HG03060 (cell line): ENCODE results near the gene SAA1.
"Not testable (repeated sequence)": the region's sequence is repeated elsewhere in the genome, so short reads cannot be mapped to it uniquely, and the experiment has no call there.

Source experiments
- ATAC-seq: cut with Tn5 transposase; IDR thresholded peaks from one replicate; pipeline ENCODE4 v1.9.1; 2021; ENCODE audit warnings: low read depth, moderate number of reproducible peaks; ENCODE audit not compliant: unreplicated experiment

SAA1 gene

DNA sequence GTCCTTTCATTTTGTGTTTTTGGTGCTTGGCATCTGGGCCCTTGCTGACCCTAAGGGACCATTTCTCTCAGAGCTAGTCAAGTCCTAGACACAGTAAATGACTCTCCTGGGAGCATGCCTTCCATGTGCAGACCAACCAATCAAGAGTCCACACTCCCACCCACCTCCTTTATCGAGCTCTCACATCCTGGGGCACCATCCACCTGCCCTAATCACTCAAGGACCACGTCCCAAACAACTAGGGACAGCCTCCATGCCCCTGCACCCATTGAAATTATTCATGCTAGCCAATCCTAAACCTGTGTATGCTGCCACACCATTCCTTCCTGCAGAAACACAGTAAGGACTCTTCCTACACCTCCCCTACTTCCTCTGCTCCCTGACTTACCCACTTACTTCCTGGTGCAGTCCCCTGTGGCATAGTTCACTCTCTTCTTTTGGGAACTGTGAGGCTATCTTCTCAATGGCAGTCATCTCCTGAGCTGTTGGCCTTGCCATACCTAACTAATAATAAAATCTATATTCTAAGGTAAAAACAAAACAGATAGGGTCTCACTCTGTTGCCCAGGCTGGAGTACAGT, 11.2 kb upstream of the SAA1 start:
- ATAC-seq = no peak

- no peak for ATAC-seq
Observed at GRCh38 chr11:18259259-18259658, 6.8 kb upstream of the SAA1 start.

DNA sequence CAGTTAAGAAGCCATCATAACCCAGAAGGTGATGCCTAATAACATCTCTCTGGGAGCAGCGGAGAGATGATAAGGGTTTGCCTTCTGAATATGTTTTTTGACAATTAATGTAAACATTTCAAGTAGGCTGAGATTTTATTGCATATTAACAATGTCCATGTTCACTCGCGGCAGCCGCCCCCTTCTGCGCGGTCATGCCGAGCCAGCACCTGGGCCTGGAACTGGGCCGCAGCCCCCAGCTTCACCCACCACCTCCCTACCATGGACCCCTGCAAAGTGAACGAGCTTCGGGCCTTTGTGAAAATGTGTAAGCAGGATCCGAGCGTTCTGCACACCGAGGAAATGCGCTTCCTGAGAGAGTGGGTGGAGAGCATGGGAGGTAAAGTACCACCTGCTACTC, 4.3 kb upstream of the SAA1 start:
- ATAC-seq = no peak

DNA sequence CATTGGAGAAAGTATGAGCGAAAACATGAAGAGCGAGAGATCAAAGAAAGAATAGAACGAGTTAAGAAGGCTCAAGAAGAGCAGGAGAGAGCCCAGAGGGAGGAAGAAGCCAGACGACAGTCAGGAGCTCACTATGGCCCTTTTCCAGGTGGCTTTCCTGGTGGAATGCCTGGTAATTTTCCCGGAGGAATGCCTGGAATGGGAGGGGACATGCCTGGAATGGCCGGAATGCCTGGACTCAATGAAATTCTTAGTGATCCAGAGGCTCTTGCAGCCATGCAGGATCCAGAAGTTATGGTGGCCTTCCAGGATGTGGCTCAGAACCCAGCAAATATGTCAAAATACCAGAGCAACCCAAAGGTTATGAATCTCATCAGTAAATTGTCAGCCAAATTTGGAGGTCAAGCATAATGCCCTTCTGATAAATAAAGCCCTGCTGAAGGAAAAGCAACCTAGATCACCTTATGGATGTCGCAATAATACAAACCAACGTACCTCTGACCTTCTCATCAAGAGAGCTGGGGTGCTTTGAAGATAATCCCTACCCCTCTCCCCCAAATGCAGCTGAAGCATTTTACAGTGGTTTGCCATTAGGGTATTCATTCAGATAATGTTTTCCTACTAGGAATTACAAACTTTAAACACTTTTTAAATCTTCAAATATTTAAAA, 3.2 kb upstream of the SAA1 start:
- not testable (repeated sequence) for ATAC-seq

GRCh38 chr11:18264035-18264434, 2.0 kb upstream of the SAA1 start:
- ATAC-seq = no peak

DNA sequence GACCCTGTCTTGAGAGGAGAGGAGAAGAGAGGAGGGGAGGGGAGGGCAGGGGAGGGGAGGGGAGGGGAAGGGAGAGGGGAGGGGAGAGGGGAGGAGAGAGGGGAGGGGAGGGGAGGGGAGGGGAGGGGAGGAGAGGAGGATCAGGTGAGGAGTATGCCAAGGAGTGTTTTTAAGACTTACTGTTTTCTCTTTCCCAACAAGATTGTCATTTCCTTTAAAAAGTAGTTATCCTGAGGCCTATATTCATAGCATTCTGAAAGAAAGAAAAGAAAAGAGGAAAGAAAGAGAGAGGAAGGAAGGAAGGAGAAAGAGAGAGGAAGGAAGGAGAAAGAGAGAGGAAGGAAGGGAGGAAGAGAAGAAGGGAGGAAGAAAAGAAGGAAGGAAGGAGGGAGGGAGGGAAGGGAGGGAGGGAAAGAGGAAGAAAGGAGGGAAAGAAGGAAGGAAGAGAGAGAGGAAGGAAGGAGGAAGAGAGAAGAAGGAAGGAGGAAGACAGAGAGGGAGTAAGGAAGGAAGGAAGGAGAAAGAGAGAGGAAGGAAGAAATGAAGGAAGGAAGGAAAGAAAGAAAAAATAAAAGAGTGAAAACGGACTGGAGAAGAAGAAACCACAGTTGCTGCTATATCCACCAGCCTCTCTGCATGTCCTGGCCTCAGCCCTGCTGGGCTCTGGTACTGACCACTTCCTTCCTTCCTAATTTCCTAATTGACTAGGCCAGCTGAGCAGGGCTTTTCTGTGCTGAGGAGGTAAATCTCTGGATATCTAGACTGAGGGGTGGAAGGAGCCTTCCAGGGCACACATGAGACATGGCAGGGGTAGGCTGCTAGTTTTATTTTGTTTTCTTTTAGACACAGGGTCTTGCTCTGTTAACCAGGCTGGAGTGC, 1.1 kb upstream of the SAA1 start:
- no peak for ATAC-seq

DNA sequence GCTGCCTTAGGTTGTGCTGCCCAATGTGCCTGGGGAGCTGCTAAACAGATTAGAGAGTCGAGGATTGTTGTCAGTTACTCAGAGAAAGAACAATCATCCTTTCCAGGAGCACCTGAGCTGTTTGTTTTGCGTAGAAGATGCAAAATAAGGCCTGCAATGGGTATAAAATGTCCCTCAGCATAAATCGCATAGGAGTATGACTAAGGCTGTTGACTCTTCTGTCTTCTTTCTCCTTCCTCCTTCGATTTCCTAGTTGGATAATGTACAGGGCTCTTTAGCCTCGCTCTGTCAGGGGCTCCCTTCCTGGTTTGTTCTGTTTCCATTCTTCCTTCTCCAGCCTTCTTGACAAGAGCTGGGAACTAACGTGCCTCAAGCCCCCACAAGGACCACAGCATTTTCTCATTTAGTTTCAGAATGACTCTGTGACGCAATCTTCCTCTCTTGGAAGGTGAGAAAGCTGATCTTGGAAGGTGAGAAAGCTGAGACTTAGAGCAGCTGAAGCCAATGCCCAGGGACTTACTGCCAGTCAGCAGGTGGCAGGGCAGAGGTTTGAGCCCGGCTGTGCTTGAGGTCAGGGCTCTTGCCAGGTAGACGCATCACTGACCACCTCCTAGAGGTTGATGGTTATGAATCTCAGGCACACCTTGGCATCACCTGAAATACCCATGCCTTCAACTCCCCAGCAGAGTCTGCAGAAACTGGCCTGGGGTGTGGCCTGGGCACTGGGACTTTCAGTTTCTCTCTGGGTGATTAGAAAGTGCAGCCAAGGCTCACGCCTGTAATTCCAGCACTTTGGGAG, 1.5 kb downstream of the SAA1 start:
- ATAC-seq = peak; percentile 37

GRCh38 chr11:18269252-18269651, 3.2 kb downstream of the SAA1 start:
- ATAC-seq = not testable (repeated sequence)

- no peak for ATAC-seq
Observed at GRCh38 chr11:18270102-18270501, 4.0 kb downstream of the SAA1 start.

DNA sequence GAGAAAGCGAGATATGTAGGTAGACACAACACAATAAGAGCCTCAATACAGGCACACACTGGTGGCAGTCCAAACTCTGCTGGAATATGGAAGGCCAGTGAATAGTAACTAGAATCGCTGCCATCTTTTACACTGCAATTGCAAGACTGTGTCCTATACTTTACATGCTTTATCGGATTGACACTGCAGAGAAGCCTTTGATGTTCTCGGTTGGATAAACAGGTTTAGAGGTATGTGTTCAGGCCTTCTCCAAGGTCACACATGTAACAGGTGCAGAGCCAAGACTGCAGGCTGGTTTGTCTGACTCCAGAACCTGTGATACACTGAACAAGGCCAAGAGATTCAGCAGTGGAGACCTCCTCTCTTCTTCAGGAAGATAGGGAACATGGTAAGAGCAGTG, 5.1 kb downstream of the SAA1 start:
- no peak for ATAC-seq

GRCh38 chr11:18277565-18278271, 11.7 kb downstream of the SAA1 start:
- ATAC-seq = no peak

DNA sequence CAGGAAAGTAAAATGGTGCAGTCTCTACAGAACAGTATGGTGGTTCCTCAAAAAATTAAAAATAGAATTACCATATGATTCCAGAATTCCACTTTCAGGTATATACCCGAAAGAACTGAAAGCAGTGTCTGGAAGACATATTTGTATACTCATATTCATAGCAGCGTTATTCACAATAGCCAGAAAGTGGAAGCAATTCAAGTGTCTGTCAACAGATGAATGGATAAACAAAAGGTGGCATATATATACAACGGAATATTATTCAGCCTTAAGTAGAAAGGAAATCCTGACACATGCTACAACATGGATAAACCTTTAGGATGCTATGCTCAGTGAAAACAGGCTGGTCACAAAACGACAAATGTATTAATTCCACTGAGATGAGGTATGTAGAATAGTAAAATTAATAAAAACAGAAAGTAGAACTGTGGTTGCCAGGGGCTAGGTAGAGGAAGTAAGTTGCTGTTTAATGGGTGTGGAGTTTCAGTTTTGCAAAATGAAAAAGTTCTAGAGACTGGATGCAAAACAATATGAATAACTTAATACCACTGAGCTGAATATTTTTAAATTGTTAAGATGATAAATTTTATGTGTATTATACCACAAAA, 14.5 kb downstream of the SAA1 start:
- peak; percentile 78 for ATAC-seq

DNA sequence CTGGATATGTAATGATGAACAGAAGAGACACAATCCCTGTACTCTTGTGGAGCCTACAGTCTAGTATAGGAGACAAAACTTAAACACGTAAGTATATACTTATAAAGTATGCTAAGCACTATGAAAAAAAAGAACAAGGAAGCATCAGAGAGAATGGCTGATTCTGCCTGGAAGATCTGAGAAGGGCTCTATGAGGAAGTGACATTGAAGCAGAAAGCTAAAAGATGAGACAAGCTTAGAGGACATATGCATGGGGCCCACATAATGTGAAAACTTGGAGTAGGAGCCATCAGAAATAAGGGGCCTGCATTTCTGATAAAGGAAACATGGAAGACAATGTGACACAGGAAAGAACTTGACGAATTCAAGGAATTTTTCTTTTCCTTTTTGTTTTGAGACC, 16.6 kb downstream of the SAA1 start:
- no peak for ATAC-seq

DNA sequence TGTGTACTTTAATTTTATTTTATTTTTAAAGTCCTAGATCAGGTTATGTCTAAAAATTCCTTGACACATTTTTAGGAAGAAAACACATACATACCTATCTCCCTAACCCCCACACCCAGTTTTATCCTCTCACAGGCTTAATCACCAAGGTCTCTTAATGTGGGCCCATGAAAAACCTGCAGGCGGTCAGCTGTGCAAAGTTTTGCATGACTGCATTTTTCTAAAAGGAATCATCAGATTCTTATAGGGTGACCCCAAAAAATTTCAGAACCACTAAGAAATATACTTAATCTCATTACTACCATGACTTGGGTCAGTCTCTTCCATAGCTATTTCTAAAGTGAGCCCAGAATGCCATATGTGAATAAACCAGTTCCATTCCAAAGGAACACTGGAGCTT, 19.8 kb downstream of the SAA1 start:
- no peak for ATAC-seq

DNA sequence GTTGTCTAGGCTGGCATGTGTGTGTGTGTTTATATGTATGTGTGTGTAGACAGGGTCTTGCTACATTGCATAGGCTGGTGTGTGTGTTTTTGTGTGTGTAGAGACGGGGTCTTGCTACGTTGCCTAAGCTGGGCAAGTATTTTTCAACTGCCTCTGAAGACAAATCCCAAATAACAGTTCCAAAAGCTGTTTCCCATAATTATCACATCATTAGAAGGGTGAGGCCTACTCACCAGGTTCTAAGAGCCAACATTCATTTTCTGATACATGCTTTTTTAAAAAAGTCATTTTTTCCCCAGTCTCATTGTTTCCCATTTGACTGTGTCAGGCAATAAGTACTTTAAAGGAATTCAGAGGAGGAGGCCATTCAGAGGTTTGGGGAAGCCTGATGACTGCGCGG, 22.8 kb downstream of the SAA1 start:
- ATAC-seq = no peak

DNA sequence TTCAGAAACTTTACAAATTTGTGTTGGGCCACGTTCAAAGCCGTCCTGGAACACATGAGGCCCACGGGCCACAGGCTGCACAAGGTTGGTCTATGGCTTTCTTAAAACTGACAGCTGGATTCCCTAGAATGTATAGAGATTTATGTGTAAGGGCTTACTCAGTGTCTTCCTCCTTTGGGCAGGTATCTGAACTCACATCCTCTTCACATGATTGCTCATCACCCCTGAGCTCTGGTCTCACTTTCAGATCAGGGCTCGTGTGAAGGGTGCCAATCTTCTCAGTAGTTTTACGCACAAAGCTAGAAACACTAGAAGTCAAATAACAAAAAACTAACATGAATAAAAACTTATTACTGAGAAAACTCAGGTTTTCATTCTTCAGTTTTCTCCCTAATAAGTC, 28.8 kb downstream of the SAA1 start:
- no peak for ATAC-seq

- no peak for ATAC-seq
Observed at GRCh38 chr11:18295316-18295715, 29.3 kb downstream of the SAA1 start.

- ATAC-seq = no peak
Observed at GRCh38 chr11:18299721-18300120, 33.7 kb downstream of the SAA1 start.

DNA sequence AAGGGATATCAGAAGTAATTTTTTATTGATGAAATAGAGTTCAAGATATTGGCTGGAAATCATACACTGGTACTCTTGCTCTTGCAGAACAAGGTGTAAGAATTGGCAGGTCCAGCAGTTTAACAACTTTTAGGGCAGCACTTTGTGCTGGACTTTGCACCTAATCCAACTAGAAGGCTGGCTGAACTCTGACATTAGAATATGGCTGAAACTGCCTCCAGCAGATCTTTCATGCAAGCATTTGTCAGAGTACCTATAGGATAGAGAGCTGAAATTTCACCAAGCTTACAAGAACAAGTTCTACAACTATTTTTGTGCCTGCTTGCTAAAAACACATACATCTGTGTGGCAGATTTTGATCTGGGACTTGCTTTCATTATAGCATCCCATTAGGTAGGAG, 38.7 kb downstream of the SAA1 start:
- ATAC-seq = no peak
